ENCODE data around the gene WASL.

DNA sequence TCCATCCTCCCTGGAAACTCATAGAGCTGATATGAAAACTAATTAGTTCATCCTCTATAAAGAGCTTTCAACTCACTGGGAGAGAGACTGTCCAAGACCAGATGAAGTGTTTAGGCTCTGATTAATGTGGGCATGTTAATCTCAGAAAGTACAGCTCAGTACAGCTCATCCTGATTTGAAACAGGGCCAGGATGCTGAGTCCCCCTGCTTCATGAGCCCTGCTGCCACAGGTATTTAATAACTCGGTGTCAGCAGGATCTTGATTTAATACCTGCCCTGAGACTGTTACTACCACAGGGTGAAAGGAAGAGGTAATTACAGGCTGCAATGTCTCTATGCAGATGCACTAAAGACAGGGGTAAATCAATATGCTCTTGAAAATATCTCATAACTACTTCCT, 82.3 kb downstream of the WASL start:
- TF ChIP-seq CTCF (IDR thresholded peaks at IDR 0.05; ENCODE audit: low read depth, low read length) (no peak), EZH2phosphoT487 (IDR thresholded peaks at IDR 0.05; ENCODE audit: low read depth) (no peak)
